ENCODE data around the gene EIF4A3. TPM values are rescaled to one million over a fixed set of nuclear protein-coding genes. Genes with fewer than 3 reads are reported as not detected.

EIF4A3 gene
- total and polyA plus RNA-seq, 10 of the 15 experiments (the other 5 are each of a cell fraction or from before 2014, with no cell fraction given), result 53.3 to 225 (median 103) TPM

DNA sequence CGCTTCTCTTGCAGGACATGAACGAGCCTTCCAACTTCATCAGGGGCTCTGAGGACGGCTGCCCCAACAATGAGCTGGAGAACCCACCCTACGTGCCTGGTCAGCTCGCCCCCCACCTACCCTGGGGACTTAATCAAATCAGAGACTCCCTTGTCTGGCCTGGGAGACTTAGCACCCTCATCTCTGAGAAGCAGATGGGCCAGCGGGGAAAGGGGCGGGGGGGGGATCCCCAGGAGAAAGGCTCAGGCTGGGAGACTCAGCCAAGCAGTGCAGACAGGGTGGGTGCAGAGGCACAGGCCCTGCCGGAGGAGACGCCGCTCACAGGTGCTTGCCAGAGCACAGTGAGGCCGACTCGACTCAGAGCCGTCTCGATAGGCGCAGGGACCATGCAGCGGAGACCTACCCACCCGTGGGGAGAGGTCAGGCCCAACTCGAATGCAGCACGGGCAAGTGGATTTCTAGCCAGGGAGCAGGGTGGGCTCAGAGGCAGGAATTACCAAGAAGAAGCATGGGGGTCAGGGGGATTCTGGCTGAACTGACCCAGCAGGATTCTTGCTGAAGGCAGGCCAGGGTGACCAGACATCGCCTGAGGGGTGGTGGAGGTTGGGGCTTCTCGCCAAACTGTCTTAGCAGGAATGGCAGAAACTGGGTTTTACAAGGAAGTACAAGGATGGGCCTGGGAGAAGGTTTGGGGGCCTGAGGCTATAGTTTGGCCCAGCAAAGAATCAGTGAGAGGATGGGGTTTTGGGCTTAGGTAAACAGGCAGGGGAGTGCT is 35.8 kb downstream of the EIF4A3 start (continued):
- TF ChIP-seq, protein P1, sequence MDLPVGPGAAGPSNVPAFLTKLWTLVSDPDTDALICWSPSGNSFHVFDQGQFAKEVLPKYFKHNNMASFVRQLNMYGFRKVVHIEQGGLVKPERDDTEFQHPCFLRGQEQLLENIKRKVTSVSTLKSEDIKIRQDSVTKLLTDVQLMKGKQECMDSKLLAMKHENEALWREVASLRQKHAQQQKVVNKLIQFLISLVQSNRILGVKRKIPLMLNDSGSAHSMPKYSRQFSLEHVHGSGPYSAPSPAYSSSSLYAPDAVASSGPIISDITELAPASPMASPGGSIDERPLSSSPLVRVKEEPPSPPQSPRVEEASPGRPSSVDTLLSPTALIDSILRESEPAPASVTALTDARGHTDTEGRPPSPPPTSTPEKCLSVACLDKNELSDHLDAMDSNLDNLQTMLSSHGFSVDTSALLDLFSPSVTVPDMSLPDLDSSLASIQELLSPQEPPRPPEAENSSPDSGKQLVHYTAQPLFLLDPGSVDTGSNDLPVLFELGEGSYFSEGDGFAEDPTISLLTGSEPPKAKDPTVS (IDR thresholded peaks at IDR 0.05; ENCODE audit: low read depth, low read length), result no peak
- TF ChIP-seq, protein P2, sequence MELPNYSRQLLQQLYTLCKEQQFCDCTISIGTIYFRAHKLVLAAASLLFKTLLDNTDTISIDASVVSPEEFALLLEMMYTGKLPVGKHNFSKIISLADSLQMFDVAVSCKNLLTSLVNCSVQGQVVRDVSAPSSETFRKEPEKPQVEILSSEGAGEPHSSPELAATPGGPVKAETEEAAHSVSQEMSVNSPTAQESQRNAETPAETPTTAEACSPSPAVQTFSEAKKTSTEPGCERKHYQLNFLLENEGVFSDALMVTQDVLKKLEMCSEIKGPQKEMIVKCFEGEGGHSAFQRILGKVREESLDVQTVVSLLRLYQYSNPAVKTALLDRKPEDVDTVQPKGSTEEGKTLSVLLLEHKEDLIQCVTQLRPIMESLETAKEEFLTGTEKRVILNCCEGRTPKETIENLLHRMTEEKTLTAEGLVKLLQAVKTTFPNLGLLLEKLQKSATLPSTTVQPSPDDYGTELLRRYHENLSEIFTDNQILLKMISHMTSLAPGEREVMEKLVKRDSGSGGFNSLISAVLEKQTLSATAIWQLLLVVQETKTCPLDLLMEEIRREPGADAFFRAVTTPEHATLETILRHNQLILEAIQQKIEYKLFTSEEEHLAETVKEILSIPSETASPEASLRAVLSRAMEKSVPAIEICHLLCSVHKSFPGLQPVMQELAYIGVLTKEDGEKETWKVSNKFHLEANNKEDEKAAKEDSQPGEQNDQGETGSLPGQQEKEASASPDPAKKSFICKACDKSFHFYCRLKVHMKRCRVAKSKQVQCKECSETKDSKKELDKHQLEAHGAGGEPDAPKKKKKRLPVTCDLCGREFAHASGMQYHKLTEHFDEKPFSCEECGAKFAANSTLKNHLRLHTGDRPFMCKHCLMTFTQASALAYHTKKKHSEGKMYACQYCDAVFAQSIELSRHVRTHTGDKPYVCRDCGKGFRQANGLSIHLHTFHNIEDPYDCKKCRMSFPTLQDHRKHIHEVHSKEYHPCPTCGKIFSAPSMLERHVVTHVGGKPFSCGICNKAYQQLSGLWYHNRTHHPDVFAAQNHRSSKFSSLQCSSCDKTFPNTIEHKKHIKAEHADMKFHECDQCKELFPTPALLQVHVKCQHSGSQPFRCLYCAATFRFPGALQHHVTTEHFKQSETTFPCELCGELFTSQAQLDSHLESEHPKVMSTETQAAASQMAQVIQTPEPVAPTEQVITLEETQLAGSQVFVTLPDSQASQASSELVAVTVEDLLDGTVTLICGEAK (IDR thresholded peaks at IDR 0.05; ENCODE audit: borderline replicate concordance), result no peak
- no peak for TF ChIP-seq YBX1 (IDR thresholded peaks at IDR 0.05)

DNA sequence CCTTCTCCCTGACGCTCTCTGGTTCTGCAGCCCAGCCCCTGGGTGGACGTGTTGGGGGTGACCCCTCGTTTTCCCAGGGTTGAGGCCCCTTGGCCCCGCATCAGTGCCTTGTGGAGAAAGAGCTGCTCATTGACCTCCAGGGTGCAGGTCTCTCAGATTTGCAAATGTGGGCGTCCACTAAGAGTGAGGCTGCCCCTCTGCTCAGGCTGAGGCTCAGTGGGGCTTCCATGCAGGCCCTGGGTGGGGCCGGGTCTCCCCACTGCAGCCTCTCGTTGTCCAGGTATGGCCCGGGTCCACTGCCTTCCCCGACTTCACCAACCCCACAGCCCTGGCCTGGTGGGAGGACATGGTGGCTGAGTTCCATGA is 36.5 kb downstream of the EIF4A3 start:
- H3K9ac ChIP-seq (ENCODE audit: control insufficient read depth, insufficient read depth, low read length), result no peak overlapping the region
- in situ Hi-C loops (cut with MboI) (no loop called here), intact Hi-C loops (cut with micrococcal nuclease; ENCODE audit: unreplicated experiment) (no loop called here)
- FAIRE-seq (no peak), DNase-seq (ENCODE audit: low read depth, low spot score) (no peak), ATAC-seq (no peak)
- H4K20me1 ChIP-seq (ENCODE audit: control insufficient read depth, insufficient read depth), result no peaks in the 10 kb centered on the region; the same call in 1 of the 2 replicates
- RAD21 ChIA-PET (ENCODE audit: unreplicated experiment), result no interaction called here
- no peak overlapping the region for H2AFZ ChIP-seq (ENCODE audit: control insufficient read depth, low read depth, low read length)
- CTCF ChIA-PET, result interaction anchor here (0.6 kb wide), 1 partner anchor 9 kb away, joined by 3 read pairs; the partner anchor contains the start of gene GAA
- WGBS (ENCODE audit: insufficient coverage, insufficient replicate concordance, low lambda C conversion rate, missing lambda C conversion rate), result 11% methylated on average over 8 of the region's 9 CpGs
- BruUV-seq (replicated peaks), result no TSS peak
- H3K9me3 ChIP-seq (replicated peaks; ENCODE audit: control insufficient read depth, insufficient read depth, low read length), result no peaks in the 10 kb centered on the region; the same call in 2 of the 3 replicates
- no peak overlapping the region for H3K4me3 ChIP-seq
- POLR2A ChIA-PET, result no interaction called here
- H3K27me3 ChIP-seq (replicated peaks in 1 of 2; ENCODE audit: control insufficient read depth in 2 of 2, insufficient read depth in 2 of 2, low read length in 1 of 2), result peaks cover 0 to 3% of the 10 kb centered on the region in 2 experiments; a peak in 2 of 4 replicates
- SMC1A ChIA-PET (ENCODE audit: uncharacterized antibody, unreplicated experiment), result no interaction called here
- H3K79me2 ChIP-seq (ENCODE audit: control insufficient read depth, insufficient read depth, low read length), result no peaks in the 10 kb centered on the region
- no peak overlapping the region for H3K4me2 ChIP-seq (ENCODE audit: control insufficient read depth, insufficient read depth)
- H3K4me1 ChIP-seq (ENCODE audit: control insufficient read depth, insufficient read depth, low read length), result no peaks in the 10 kb centered on the region
- no peak overlapping the region for H3K27ac ChIP-seq (ENCODE audit: control insufficient read depth, insufficient read depth)
- no peaks in the 10 kb centered on the region for H3K36me3 ChIP-seq (ENCODE audit: control insufficient read depth in 2 of 2, insufficient read depth in 2 of 2, low read length in 1 of 2)
- TF ChIP-seq, protein P3, sequence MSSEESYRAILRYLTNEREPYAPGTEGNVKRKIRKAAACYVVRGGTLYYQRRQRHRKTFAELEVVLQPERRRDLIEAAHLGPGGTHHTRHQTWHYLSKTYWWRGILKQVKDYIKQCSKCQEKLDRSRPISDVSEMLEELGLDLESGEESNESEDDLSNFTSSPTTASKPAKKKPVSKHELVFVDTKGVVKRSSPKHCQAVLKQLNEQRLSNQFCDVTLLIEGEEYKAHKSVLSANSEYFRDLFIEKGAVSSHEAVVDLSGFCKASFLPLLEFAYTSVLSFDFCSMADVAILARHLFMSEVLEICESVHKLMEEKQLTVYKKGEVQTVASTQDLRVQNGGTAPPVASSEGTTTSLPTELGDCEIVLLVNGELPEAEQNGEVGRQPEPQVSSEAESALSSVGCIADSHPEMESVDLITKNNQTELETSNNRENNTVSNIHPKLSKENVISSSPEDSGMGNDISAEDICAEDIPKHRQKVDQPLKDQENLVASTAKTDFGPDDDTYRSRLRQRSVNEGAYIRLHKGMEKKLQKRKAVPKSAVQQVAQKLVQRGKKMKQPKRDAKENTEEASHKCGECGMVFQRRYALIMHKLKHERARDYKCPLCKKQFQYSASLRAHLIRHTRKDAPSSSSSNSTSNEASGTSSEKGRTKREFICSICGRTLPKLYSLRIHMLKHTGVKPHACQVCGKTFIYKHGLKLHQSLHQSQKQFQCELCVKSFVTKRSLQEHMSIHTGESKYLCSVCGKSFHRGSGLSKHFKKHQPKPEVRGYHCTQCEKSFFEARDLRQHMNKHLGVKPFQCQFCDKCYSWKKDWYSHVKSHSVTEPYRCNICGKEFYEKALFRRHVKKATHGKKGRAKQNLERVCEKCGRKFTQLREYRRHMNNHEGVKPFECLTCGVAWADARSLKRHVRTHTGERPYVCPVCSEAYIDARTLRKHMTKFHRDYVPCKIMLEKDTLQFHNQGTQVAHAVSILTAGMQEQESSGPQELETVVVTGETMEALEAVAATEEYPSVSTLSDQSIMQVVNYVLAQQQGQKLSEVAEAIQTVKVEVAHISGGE (CRISPR knock-in tag; IDR thresholded peaks at IDR 0.05), result no peak
- TF ChIP-seq, protein P4, sequence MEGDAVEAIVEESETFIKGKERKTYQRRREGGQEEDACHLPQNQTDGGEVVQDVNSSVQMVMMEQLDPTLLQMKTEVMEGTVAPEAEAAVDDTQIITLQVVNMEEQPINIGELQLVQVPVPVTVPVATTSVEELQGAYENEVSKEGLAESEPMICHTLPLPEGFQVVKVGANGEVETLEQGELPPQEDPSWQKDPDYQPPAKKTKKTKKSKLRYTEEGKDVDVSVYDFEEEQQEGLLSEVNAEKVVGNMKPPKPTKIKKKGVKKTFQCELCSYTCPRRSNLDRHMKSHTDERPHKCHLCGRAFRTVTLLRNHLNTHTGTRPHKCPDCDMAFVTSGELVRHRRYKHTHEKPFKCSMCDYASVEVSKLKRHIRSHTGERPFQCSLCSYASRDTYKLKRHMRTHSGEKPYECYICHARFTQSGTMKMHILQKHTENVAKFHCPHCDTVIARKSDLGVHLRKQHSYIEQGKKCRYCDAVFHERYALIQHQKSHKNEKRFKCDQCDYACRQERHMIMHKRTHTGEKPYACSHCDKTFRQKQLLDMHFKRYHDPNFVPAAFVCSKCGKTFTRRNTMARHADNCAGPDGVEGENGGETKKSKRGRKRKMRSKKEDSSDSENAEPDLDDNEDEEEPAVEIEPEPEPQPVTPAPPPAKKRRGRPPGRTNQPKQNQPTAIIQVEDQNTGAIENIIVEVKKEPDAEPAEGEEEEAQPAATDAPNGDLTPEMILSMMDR (IDR thresholded peaks at IDR 0.05 in 2 of 3, conservative IDR thresholded peaks at IDR 0.05 in 1 of 3; ENCODE audit: control insufficient read depth in 2 of 3, extremely low read depth in 1 of 3, insufficient read depth in 1 of 3, low read depth in 3 of 3, low read length in 3 of 3), result no peak
